Measurements from ENCODE around the gene KIF18B. TPM values are rescaled to one million over a fixed set of nuclear protein-coding genes. Genes with fewer than 3 reads are reported as not detected.

Gene KIF18B
- polyA plus RNA-seq, 2 of the 4 experiments (the other 2 are of a cell fraction), result 19.6 to 41.7 TPM

DNA sequence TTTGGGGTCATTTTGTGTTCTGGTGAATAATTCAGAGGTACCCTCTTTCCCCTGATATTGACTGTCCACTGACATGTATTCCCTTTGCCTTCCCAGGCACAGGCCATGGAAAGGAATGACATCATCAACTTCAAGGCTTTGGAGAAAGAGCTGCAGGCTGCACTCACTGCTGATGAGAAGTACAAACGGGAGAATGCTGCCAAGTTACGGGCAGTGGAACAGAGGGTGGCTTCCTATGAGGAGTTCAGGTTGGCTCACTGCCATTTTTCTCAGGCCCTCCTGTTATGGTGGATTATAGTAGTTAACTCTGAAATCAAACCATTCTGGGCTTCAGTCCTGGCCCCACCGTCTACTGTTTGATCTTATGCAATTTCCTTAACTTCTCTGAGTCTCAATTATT is 46.7 kb downstream of the KIF18B start (continued):
- TF ChIP-seq CTCF (IDR thresholded peaks at IDR 0.05) (no peak), BHLHE40 (IDR thresholded peaks at IDR 0.05; ENCODE audit: low read depth, low read length) (no peak), CHD4 (IDR thresholded peaks at IDR 0.05; ENCODE audit: borderline replicate concordance) (no peak)

GRCh38 chr17:44899074-44899782 is 48.3 kb downstream of the KIF18B start, which contains the start of gene EFTUD2:
Gene EFTUD2, minus strand, starts transcription at chr17:44899445. Its CDS starts 4,924 bp downstream, at chr17:44894521.
- Histone ChIP-seq H3K9me3 (no peaks in the 10 kb centered on the region), H3K4me1 (peaks cover 37% of the 10 kb centered on the region), H3K4me2 (peak within 1 kb of the TSS; percentile 85), H3K27ac (peak within 1 kb of the TSS; percentile 87 to 96), H3K4me3 (peak within 1 kb of the TSS; percentile 65)
- FAIRE-seq (peak; percentile 80), DNase-seq (ENCODE audit: low read depth in 1 of 2, low spot score in 1 of 2) (peak; percentile 94 to 96), ATAC-seq (peak; percentile 83 to 85)
- WGBS (ENCODE audit: missing lambda C conversion rate), result under 1% methylated on average over 54 of the region's 54 CpGs
- ChIA-PET POLR2A (interaction anchor here (0.7 to 4.7 kb wide), 11 partner anchors 8 to 249 kb away, joined by 3 to 18 read pairs (median 5); partner anchors contain the start of genes C1QL1, HEXIM1 and NMT1), CTCF (interaction anchor here (0.9 to 18.5 kb wide), 14 partner anchors 8 to 237 kb away, joined by 3 to 223 read pairs (median 4); partner anchors contain the start of genes ACBD4 and GFAP)
- TF ChIP-seq KDM1A (IDR thresholded peaks at IDR 0.05; ENCODE audit: low read depth) (no peak), RFX5 (IDR thresholded peaks at IDR 0.05) (0 out of 2 replicates have a peak, but pooled peaks have one; percentile 59), MAX (IDR thresholded peaks at IDR 0.05) (peak; percentile 99), KDM5A (IDR thresholded peaks at IDR 0.05) (peak; percentile 83), MAFK (IDR thresholded peaks at IDR 0.05; ENCODE audit: partially characterized antibody) (no peak), BHLHE40 (IDR thresholded peaks at IDR 0.05; ENCODE audit: low read depth, low read length) (no peak), EHF (CRISPR knock-in tag; IDR thresholded peaks at IDR 0.05) (no peak), CEBPB (IDR thresholded peaks at IDR 0.05) (no peak; a peak in 1 of 4 replicates), SREBF2 (IDR thresholded peaks at IDR 0.05) (no peak), SMC3 (IDR thresholded peaks at IDR 0.05) (peak; percentile 18; the same call in 1 of the 3 replicates), GATA3 (IDR thresholded peaks at IDR 0.05; ENCODE audit: borderline replicate concordance) (peak; percentile 42; the same call in 1 of the 2 replicates), RNF2 (IDR thresholded peaks at IDR 0.05; ENCODE audit: borderline replicate concordance, low read depth) (no peak), ZC3H11A (IDR thresholded peaks at IDR 0.05) (no peak), CHD2 (IDR thresholded peaks at IDR 0.05; ENCODE audit: low read length, partially characterized antibody) (peak; percentile 19), POLR2AphosphoS2 (conservative IDR thresholded peaks at IDR 0.05; ENCODE audit: low read length) (no peak), MAZ (IDR thresholded peaks at IDR 0.05; ENCODE audit: borderline replicate concordance, low read depth, low read length) (no peak; the same call in 1 of the 2 replicates), POLR2A (IDR thresholded peaks at IDR 0.05; ENCODE audit: low read length) (peak; percentile 85), TFCP2L1 (CRISPR knock-in tag; IDR thresholded peaks at IDR 0.05) (peak; percentile 53; the same call in 1 of the 2 replicates), HOXA7 (CRISPR knock-in tag; IDR thresholded peaks at IDR 0.05) (0 out of 2 replicates have a peak, but pooled peaks have one; percentile 50), ZFP36 (IDR thresholded peaks at IDR 0.05; ENCODE audit: borderline replicate concordance, partially characterized antibody) (no peak), FOSB (CRISPR knock-in tag; IDR thresholded peaks at IDR 0.05) (no peak; the same call in 1 of the 2 replicates), MYC (IDR thresholded peaks at IDR 0.05; ENCODE audit: borderline replicate concordance, low read length) (peak; percentile 76; the same call in 1 of the 2 replicates), HEYL (CRISPR knock-in tag; IDR thresholded peaks at IDR 0.05) (no peak)
- TF ChIP-seq, protein P1, sequence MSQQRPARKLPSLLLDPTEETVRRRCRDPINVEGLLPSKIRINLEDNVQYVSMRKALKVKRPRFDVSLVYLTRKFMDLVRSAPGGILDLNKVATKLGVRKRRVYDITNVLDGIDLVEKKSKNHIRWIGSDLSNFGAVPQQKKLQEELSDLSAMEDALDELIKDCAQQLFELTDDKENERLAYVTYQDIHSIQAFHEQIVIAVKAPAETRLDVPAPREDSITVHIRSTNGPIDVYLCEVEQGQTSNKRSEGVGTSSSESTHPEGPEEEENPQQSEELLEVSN (IDR thresholded peaks at IDR 0.05; ENCODE audit: borderline replicate concordance, low read depth), result peak; percentile 90
- TF ChIP-seq, protein P2, sequence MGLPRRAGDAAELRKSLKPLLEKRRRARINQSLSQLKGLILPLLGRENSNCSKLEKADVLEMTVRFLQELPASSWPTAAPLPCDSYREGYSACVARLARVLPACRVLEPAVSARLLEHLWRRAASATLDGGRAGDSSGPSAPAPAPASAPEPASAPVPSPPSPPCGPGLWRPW (IDR thresholded peaks at IDR 0.05), result no peak
- TF ChIP-seq, protein P3, sequence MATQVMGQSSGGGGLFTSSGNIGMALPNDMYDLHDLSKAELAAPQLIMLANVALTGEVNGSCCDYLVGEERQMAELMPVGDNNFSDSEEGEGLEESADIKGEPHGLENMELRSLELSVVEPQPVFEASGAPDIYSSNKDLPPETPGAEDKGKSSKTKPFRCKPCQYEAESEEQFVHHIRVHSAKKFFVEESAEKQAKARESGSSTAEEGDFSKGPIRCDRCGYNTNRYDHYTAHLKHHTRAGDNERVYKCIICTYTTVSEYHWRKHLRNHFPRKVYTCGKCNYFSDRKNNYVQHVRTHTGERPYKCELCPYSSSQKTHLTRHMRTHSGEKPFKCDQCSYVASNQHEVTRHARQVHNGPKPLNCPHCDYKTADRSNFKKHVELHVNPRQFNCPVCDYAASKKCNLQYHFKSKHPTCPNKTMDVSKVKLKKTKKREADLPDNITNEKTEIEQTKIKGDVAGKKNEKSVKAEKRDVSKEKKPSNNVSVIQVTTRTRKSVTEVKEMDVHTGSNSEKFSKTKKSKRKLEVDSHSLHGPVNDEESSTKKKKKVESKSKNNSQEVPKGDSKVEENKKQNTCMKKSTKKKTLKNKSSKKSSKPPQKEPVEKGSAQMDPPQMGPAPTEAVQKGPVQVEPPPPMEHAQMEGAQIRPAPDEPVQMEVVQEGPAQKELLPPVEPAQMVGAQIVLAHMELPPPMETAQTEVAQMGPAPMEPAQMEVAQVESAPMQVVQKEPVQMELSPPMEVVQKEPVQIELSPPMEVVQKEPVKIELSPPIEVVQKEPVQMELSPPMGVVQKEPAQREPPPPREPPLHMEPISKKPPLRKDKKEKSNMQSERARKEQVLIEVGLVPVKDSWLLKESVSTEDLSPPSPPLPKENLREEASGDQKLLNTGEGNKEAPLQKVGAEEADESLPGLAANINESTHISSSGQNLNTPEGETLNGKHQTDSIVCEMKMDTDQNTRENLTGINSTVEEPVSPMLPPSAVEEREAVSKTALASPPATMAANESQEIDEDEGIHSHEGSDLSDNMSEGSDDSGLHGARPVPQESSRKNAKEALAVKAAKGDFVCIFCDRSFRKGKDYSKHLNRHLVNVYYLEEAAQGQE (IDR thresholded peaks at IDR 0.05), result no peak; the same call in 1 of the 2 replicates
- TF ChIP-seq, protein P4, sequence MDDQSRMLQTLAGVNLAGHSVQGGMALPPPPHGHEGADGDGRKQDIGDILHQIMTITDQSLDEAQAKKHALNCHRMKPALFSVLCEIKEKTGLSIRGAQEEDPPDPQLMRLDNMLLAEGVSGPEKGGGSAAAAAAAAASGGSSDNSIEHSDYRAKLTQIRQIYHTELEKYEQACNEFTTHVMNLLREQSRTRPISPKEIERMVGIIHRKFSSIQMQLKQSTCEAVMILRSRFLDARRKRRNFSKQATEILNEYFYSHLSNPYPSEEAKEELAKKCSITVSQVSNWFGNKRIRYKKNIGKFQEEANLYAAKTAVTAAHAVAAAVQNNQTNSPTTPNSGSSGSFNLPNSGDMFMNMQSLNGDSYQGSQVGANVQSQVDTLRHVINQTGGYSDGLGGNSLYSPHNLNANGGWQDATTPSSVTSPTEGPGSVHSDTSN (IDR thresholded peaks at IDR 0.05), result peak; percentile 49; the same call in 1 of the 2 replicates
- TF ChIP-seq, protein P5, sequence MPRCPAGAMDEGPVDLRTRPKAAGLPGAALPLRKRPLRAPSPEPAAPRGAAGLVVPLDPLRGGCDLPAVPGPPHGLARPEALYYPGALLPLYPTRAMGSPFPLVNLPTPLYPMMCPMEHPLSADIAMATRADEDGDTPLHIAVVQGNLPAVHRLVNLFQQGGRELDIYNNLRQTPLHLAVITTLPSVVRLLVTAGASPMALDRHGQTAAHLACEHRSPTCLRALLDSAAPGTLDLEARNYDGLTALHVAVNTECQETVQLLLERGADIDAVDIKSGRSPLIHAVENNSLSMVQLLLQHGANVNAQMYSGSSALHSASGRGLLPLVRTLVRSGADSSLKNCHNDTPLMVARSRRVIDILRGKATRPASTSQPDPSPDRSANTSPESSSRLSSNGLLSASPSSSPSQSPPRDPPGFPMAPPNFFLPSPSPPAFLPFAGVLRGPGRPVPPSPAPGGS (IDR thresholded peaks at IDR 0.05), result peak; percentile 71; the same call in 1 of the 3 replicates
